Heart right ventricle (tissue), 16 donors: ENCODE results near the gene LRRTM4. TPM values are rescaled to one million over a fixed set of nuclear protein-coding genes. Genes with fewer than 3 reads are reported as not detected.

Experiments used
- ATAC-seq, 8 donors: fragments of 200-7000 bp; cut with Tn5 transposase; one replicate each; pipeline ENCODE4 v1.9.1; 2020; ENCODE audit warnings: mild to moderate bottlenecking in 8 of 8, moderate library complexity in 8 of 8, moderate number of reproducible peaks in 1 of 8
- DNase-seq, 2 donors: peaks; one replicate each; pipeline ENCODE4 v3.0.0-alpha.2; 2020
- H3K27ac ChIP-seq, 10 donors: fragments of 200-600 bp; sonication (generic) in 2 of 10; one replicate each; pipeline versions ENCODE4 v1.5.0 to v1.8.0; 2020 to 2022; ENCODE audit warnings: mild to moderate bottlenecking in 3 of 10
- H3K27me3 ChIP-seq, 7 donors: fragments of 200-600 bp; one replicate each; pipeline ENCODE4 v1.8.0; 2021 to 2022; ENCODE audit warnings: mild to moderate bottlenecking in 2 of 7
- H3K36me3 ChIP-seq, 9 donors: fragments of 200-600 bp; sonication (generic) in 1 of 9; one replicate each; pipeline versions ENCODE4 v1.5.0 to v1.8.0; 2020 to 2022; ENCODE audit warnings: mild to moderate bottlenecking in 2 of 9
- H3K4me1 ChIP-seq, 9 donors: fragments of 200-600 bp; sonication (generic) in 1 of 9; one replicate each; pipeline versions ENCODE4 v1.5.0 to v1.8.0; 2020 to 2022; ENCODE audit warnings: mild to moderate bottlenecking in 4 of 9
- H3K4me3 ChIP-seq, 10 donors: fragments of 200-600 bp; sonication (generic) in 2 of 10; one replicate each; pipeline versions ENCODE4 v1.5.0 to v1.8.0; 2020 to 2022; ENCODE audit warnings: mild to moderate bottlenecking in 7 of 10, moderate library complexity in 2 of 10
- H3K9me3 ChIP-seq, 11 donors: fragments of 200-600 bp in 10 of 11; sonication (generic) in 2 of 11; one replicate each; pipeline versions ENCODE4 v1.5.0 to v1.8.0; 2013 to 2022; ENCODE audit warnings: mild to moderate bottlenecking in 2 of 11, control low read depth in 1 of 11, moderate library complexity in 1 of 11
- WGBS, 2 donors: extraction: QIAGEN DNeasy Blood & Tissue Kit; methylation state at CpG; one replicate each; pipeline ENCODE4 v1.1.7; 2013; ENCODE audit warnings: inconsistent platforms in 1 of 2; 5-methylcytosine and 5-hydroxymethylcytosine counted together
- intact Hi-C, 10 donors: fragments of 100-400 bp; cut with DNase I; formaldehyde crosslinking; loops; one replicate each; pipeline versions ENCODE4 v1.11.1 to v1.14.2; 2022
- polyA plus RNA-seq, 2 donors: library from polyadenylated mRNA; stranded (reverse); fragments of 200-250 nt; gene quantifications; one replicate each; pipeline ENCODE4 v1.2.3, GENCODE V29; 2013
- total RNA-seq, 10 donors: library from RNA; stranded (reverse); fragmentation: NEBNext Ultra II Directional in 3 of 10; extraction: Animal tissue kit (Norgen Biotek cat#: 25700) in 3 of 10; gene quantifications; one replicate each; pipeline versions ENCODE4 v1.2.1 to v1.2.4, GENCODE V29; 2021 to 2023
- TF ChIP-seq, protein P1 (sequence below), 9 donors: fragments of 200-600 bp; sonication (generic) in 2 of 9; IDR thresholded peaks; one replicate each; pipeline versions ENCODE4 v1.5.0 to v1.8.0; 2021 to 2022; ENCODE audit warnings: antibody characterized with exemption in 9 of 9, mild to moderate bottlenecking in 5 of 9, moderate library complexity in 1 of 9
- donor health status: Arrhythmogenic right ventricular cardiomyopathy.
- donor health status: ischemic (EF 13 %, LVEDD 7.1; RV severe dilation, severe dysfunction).
- donor health status: healthy with polysubstance abuse.
- donor health status: DM: no; HTN: yes; CAD: no.
- donor health status: DM: no; HTN: no; CAD: no.
- donor health status: ischemic (EF 25% LVEDD 6.9; RV normal size, moderate dysfunction).
- donor health status: ischemic (EF 25% LVEDD 5.7; RV mildly dilated, moderate dysfunction).
- donor health status: healthy.
- donor health status: DM: yes; HTN: yes; CAD: no.
- donor health status: Ischemic cardiomyopathy.
- donor health status: ischemic (EF 35%, LVEDD 5.7; RV mildly dilated, moderate dysfunction).
- donor health status: nonischemic (EF 11% LVEDD 7.7; RV severe dilation, severe dysfunction).
- donor health status: DM: yes; HTN: yes; CAD: no.
- donor health status: PGD.
- donor health status: ischemic (EF 29% LVEDD 5.4; RV normal size, mild dysfunction).
- donor health status: nonischemic (EF 23%, LVEDD 6.1; RV moderate dilation, normal function).

LRRTM4 gene
- total and polyA plus RNA-seq, 12 donors: 0.11 to 2.2 (median 0.98) TPM

DNA sequence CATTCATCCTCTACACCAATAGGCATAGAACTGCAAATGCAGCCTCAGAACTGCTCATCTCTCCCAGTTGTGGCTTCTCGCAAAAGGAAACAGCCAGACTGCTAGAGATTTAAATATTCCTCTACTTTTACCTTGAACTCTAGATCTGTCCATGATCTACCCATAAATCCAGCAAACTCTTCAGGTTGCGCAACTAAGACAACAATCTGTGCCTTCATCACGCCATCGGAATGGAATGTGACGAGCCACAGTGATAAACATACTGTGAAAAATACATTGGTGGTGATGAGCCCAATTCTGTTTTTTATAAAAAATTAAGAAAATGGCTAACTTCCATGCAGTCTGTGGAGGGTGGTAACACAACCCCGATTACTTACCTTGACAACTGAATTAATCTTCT is 626.7 kb downstream of the LRRTM4 start:
- ATAC-seq (no peak), DNase-seq (no peak)
- H3K4me3 ChIP-seq: no peak overlapping the region
- no peaks in the 10 kb centered on the region for H3K9me3 ChIP-seq
- H3K36me3 ChIP-seq: no peaks in the 10 kb centered on the region
- H3K4me1 ChIP-seq: no peaks in the 10 kb centered on the region
- H3K27ac ChIP-seq: no peak overlapping the region
- no peaks in the 10 kb centered on the region for H3K27me3 ChIP-seq
- TF ChIP-seq, protein P1, sequence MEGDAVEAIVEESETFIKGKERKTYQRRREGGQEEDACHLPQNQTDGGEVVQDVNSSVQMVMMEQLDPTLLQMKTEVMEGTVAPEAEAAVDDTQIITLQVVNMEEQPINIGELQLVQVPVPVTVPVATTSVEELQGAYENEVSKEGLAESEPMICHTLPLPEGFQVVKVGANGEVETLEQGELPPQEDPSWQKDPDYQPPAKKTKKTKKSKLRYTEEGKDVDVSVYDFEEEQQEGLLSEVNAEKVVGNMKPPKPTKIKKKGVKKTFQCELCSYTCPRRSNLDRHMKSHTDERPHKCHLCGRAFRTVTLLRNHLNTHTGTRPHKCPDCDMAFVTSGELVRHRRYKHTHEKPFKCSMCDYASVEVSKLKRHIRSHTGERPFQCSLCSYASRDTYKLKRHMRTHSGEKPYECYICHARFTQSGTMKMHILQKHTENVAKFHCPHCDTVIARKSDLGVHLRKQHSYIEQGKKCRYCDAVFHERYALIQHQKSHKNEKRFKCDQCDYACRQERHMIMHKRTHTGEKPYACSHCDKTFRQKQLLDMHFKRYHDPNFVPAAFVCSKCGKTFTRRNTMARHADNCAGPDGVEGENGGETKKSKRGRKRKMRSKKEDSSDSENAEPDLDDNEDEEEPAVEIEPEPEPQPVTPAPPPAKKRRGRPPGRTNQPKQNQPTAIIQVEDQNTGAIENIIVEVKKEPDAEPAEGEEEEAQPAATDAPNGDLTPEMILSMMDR (IDR thresholded peaks at IDR 0.05): no peak
- 86 to 93% methylated on average over 6 of the region's 6 CpGs for WGBS, 2 donors
- intact Hi-C loops: no loop called here

- H3K9me3 ChIP-seq: no peaks in the 10 kb centered on the region
- H3K27ac ChIP-seq: no peak overlapping the region
- H3K4me3 ChIP-seq: no peak overlapping the region
- TF ChIP-seq, protein P1 (IDR thresholded peaks at IDR 0.05): no peak
- 54 to 69% methylated on average over 1 of the region's 1 CpG for WGBS, 2 donors
- no peak for DNase-seq
- ATAC-seq: no peak
- intact Hi-C loops: no loop called here
- no peaks in the 10 kb centered on the region for H3K4me1 ChIP-seq
- H3K36me3 ChIP-seq: no peaks in the 10 kb centered on the region
- no peaks in the 10 kb centered on the region for H3K27me3 ChIP-seq
Measured at GRCh38 chr2:76870581-76870980, 651.6 kb downstream of the LRRTM4 start.

- WGBS, 2 donors: 89 to 93% methylated on average over 1 of the region's 1 CpG
- intact Hi-C loops: no loop called here
- DNase-seq (no peak), ATAC-seq (no peak)
- TF ChIP-seq, protein P1 (IDR thresholded peaks at IDR 0.05): no peak
- H3K27me3 ChIP-seq: no peaks in the 10 kb centered on the region
- no peak overlapping the region for H3K4me3 ChIP-seq
- no peak overlapping the region for H3K27ac ChIP-seq
- no peaks in the 10 kb centered on the region for H3K4me1 ChIP-seq
- H3K9me3 ChIP-seq: no peaks in the 10 kb centered on the region
- no peaks in the 10 kb centered on the region for H3K36me3 ChIP-seq
Measured at GRCh38 chr2:76870011-76870410, 652.2 kb downstream of the LRRTM4 start.

DNA sequence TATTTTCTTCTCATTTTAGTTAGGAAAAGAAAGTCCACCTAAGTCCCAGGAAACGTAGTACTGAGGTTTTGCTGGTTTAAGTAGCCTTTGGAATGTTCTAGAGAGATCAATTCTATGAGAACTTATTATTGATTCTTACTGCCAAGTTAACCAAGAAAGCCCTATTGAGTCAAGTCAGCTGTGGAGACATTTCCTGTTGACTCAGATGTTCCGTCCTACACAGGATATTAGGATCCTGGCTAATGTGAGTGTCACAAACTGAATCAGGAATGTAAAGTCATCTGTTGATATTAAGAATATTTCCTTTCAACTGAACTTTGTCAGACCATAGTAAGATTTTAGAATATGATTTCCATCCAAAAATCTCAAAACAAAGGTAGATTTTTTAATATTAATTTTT is 654.3 kb downstream of the LRRTM4 start:
- Histone ChIP-seq H3K4me1 (no peaks in the 10 kb centered on the region), H3K27me3 (no peaks in the 10 kb centered on the region), H3K36me3 (no peaks in the 10 kb centered on the region), H3K4me3 (no peak overlapping the region), H3K27ac (no peak overlapping the region), H3K9me3 (no peaks in the 10 kb centered on the region)
- intact Hi-C loops: no loop called here
- DNase-seq (no peak), ATAC-seq (no peak)
- TF ChIP-seq, protein P1 (IDR thresholded peaks at IDR 0.05): no peak
- 35 to 48% methylated on average over 2 of the region's 2 CpGs for WGBS, 2 donors

DNA sequence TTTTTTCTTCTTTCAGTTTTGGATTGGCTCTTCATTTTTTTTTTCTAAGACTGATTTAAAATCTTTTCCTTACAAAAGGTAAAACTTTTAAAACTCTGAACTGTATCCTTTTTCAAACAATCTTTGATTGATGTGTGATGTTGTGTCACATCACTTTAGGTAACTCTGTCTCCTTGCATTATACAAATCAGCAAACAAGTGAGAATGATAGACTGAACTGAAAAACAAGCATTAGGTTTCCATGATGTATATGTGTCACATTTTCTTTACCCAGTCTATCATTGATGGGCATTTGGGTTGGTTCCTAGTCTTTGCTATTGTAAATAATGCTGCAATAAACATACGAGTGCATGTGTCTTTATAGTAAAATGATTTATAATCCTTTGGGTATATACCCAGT is 655.7 kb downstream of the LRRTM4 start:
- 74 to 91% methylated on average over 1 of the region's 1 CpG for WGBS, 2 donors
- DNase-seq (no peak), ATAC-seq (no peak)
- TF ChIP-seq, protein P1 (IDR thresholded peaks at IDR 0.05): no peak
- Histone ChIP-seq H3K4me3 (no peak overlapping the region), H3K4me1 (no peaks in the 10 kb centered on the region), H3K27ac (no peak overlapping the region), H3K36me3 (no peaks in the 10 kb centered on the region), H3K9me3 (no peaks in the 10 kb centered on the region), H3K27me3 (no peaks in the 10 kb centered on the region)
- intact Hi-C loops: no loop called here
